A549 treated with CORT108297 at 1 μM for 4 hours (cell line): ENCODE results near the gene TBX19. TPM values are rescaled to one million over a fixed set of nuclear protein-coding genes. Genes with fewer than 3 reads are reported as not detected.

Experiments
- total RNA-seq: library from RNA; stranded (reverse); fragments of 200-300 nt; extraction: Qiagen RNA extraction; gene quantifications from 5 replicates; pipeline ENCODE4 v1.2.3, GENCODE V29; 2022

Gene TBX19
- 0.60 to 0.98 TPM (median 0.78 TPM) in 5 replicates for total RNA-seq

GRCh38 chr1:168280296-168280927 is at the start of gene TBX19:
TSS of gene TBX19 (plus strand) at chr1:168280877. CDS start at chr1:168281091, 214 bp downstream.

Other genes with a start within 250 kb of the TBX19 start
- 9.5 to 17.8 TPM (median 15.2 TPM) in 5 replicates for gene GPR161, start 143.9 kb upstream of the TBX19 start, total RNA-seq
- 28.7 to 37.6 TPM (median 33.6 TPM) in 5 replicates for gene TIPRL, start 101.9 kb upstream of the TBX19 start, total RNA-seq
- gene SFT2D2, start 54.9 kb upstream of the TBX19 start, total RNA-seq = 12.1 to 18.6 TPM (median 14.5 TPM) in 5 replicates